Measurements from ENCODE around the gene FRMD8. TPM values are rescaled to one million over a fixed set of nuclear protein-coding genes. Genes with fewer than 3 reads are reported as not detected.

Gene FRMD8
- total RNA-seq, 1 donor from 2014 or later, result 39.0 TPM

GRCh38 chr11:65376138-65376713 lies 10.2 kb upstream of the FRMD8 start:
- Histone ChIP-seq H3K4me3 (ENCODE audit: low read depth, low read length) (no peak overlapping the region), H3K27me3 (ENCODE audit: control insufficient read depth, insufficient read depth, low read length) (no peaks in the 10 kb centered on the region), H3K36me3 (ENCODE audit: control insufficient read depth, insufficient read depth, low read length) (no peaks in the 10 kb centered on the region)
- TF ChIP-seq CTCF (IDR thresholded peaks at IDR 0.05; ENCODE audit: insufficient read depth, low read length, poor library complexity, severe bottlenecking), result no peak
- no peak for DNase-seq (ENCODE audit: low read depth)

DNA sequence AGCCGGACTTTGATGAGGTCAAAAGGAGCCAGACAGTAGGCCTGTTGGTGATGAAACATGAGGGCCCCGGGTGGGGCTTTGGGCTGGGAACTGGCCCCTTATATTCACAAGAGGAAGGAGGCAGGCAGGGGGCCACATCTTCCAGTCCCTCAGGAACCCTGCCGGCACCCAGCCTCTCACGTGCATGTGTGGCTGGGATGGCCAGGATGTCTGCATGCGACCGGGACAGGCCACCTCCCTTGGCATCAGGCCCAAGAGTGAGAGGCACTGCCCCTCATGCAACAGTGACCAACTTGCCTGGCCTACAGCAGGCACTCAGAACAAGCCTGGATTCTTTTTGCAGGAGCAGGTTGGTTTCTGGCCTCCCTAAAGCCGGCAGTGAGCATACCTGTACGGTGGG lies 9.4 kb upstream of the FRMD8 start:
- no peak for TF ChIP-seq CTCF (IDR thresholded peaks at IDR 0.05; ENCODE audit: insufficient read depth, low read length, poor library complexity, severe bottlenecking)
- no peak for DNase-seq (ENCODE audit: low read depth)
- H3K4me3 ChIP-seq (ENCODE audit: low read depth, low read length), result no peak overlapping the region
- no peaks in the 10 kb centered on the region for H3K27me3 ChIP-seq (ENCODE audit: control insufficient read depth, insufficient read depth, low read length)
- no peaks in the 10 kb centered on the region for H3K36me3 ChIP-seq (ENCODE audit: control insufficient read depth, insufficient read depth, low read length)

GRCh38 chr11:65377777-65378176 lies 8.7 kb upstream of the FRMD8 start:
- no peak for DNase-seq (ENCODE audit: low read depth)
- H3K27me3 ChIP-seq (ENCODE audit: control insufficient read depth, insufficient read depth, low read length), result no peaks in the 10 kb centered on the region
- H3K36me3 ChIP-seq (ENCODE audit: control insufficient read depth, insufficient read depth, low read length), result no peaks in the 10 kb centered on the region
- TF ChIP-seq CTCF (IDR thresholded peaks at IDR 0.05; ENCODE audit: insufficient read depth, low read length, poor library complexity, severe bottlenecking), result no peak
- H3K4me3 ChIP-seq (ENCODE audit: low read depth, low read length), result no peak overlapping the region

DNA sequence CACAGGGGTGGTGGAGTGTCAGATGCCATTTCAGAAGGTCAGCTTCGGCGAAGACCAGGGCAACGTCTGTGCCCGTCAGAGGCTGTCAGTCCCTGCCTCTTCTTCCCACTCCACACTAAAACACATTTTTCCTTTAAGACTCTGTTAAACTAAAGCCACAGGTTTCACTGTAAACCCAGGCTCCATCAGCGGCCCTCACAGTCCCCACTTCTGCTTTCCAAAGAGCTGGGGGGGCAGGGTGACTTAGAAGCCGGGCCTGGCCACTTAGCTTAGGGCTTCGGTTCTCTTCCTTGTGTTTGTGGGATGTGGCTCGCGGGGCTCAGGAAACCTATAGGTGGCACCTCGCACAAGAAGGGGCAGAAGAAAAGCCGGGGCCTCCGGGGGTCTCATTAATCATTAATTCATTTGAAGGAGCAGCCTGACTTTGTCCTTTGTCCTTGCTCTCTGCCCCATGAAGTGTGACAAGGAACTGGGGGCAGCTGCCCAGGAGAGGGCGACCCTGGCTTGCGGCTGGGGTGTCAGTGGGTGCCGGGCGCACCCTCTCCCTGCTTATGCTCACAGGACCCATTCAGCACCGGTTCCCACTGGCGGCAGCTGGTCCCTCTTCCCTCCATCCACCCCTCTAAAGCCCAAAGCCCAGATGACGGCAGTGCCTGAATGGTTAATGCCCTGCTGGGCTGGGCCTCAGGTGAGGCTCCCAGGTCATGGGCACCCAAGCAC lies 8.1 kb upstream of the FRMD8 start:
- Histone ChIP-seq H3K4me3 (ENCODE audit: low read depth, low read length) (no peak overlapping the region), H3K36me3 (ENCODE audit: control insufficient read depth, insufficient read depth, low read length) (no peaks in the 10 kb centered on the region), H3K27me3 (ENCODE audit: control insufficient read depth, insufficient read depth, low read length) (no peaks in the 10 kb centered on the region)
- no peak for DNase-seq (ENCODE audit: low read depth)
- peak; percentile 10 for TF ChIP-seq CTCF (IDR thresholded peaks at IDR 0.05; ENCODE audit: insufficient read depth, low read length, poor library complexity, severe bottlenecking)

GRCh38 chr11:65378928-65379638 lies 7.4 kb upstream of the FRMD8 start:
- Histone ChIP-seq H3K4me3 (ENCODE audit: low read depth, low read length) (no peak overlapping the region), H3K36me3 (ENCODE audit: control insufficient read depth, insufficient read depth, low read length) (no peaks in the 10 kb centered on the region), H3K27me3 (ENCODE audit: control insufficient read depth, insufficient read depth, low read length) (no peaks in the 10 kb centered on the region)
- TF ChIP-seq CTCF (IDR thresholded peaks at IDR 0.05; ENCODE audit: insufficient read depth, low read length, poor library complexity, severe bottlenecking), result no peak
- DNase-seq (ENCODE audit: low read depth), result no peak
